ENCODE data around the gene BBS1. TPM values are rescaled to one million over a fixed set of nuclear protein-coding genes. Genes with fewer than 3 reads are reported as not detected.

BBS1 gene
- total RNA-seq, 2 experiments from 2014 or later, result 14.7 to 15.7 TPM

- Histone ChIP-seq H3K4me3 (ENCODE audit: low read depth, low read length, poor library complexity, severe bottlenecking) (no peak overlapping the region), H3K9me2 (ENCODE audit: insufficient read depth, low read length) (no peaks in the 10 kb centered on the region), H3K27ac (ENCODE audit: low read depth, low read length, poor library complexity, severe bottlenecking) (no peak overlapping the region), H3K79me2 (ENCODE audit: insufficient read depth, low read depth, low read length) (no peaks in the 10 kb centered on the region), H3K4me2 (ENCODE audit: low read length) (no peak overlapping the region), H2AFZ (ENCODE audit: low read length) (no peak overlapping the region), H3K9me3 (ENCODE audit: low read length) (no peaks in the 10 kb centered on the region), H3K4me1 (ENCODE audit: insufficient read depth, low read length, poor library complexity, severe bottlenecking) (no peaks in the 10 kb centered on the region), H4K20me1 (ENCODE audit: insufficient read depth, low read length) (no peaks in the 10 kb centered on the region), H3K36me3 (ENCODE audit: insufficient read depth, low read length) (no peaks in the 10 kb centered on the region)
- TF ChIP-seq CTCF (conservative IDR thresholded peaks at IDR 0.05; ENCODE audit: low read length) (no peak), EZH2phosphoT487 (IDR thresholded peaks at IDR 0.05; ENCODE audit: borderline replicate concordance, low read depth, low read length) (no peak)
- no peak for DNase-seq (ENCODE audit: low spot score)
- no TSS peak for BruUV-seq (replicated peaks)
- CTCF ChIA-PET (ENCODE audit: unreplicated experiment), result no interaction called here
- POLR2A ChIA-PET, result no interaction called here
- intact Hi-C loops (cut with micrococcal nuclease; ENCODE audit: unreplicated experiment), result no loop called here
These were observed 54.5 kb downstream of the BBS1 start for GRCh38 chr11:66564984-66565383.

GRCh38 chr11:66566221-66566620, 55.8 kb downstream of the BBS1 start:
- Histone ChIP-seq H3K79me2 (ENCODE audit: insufficient read depth, low read depth, low read length) (no peaks in the 10 kb centered on the region), H3K27ac (ENCODE audit: low read depth, low read length, poor library complexity, severe bottlenecking) (no peak overlapping the region), H3K9me3 (ENCODE audit: low read length) (no peaks in the 10 kb centered on the region), H3K36me3 (ENCODE audit: insufficient read depth, low read length) (no peaks in the 10 kb centered on the region), H3K4me2 (ENCODE audit: low read length) (no peak overlapping the region), H2AFZ (ENCODE audit: low read length) (no peak overlapping the region), H4K20me1 (ENCODE audit: insufficient read depth, low read length) (no peaks in the 10 kb centered on the region), H3K4me3 (ENCODE audit: low read depth, low read length, poor library complexity, severe bottlenecking) (no peak overlapping the region), H3K9me2 (ENCODE audit: insufficient read depth, low read length) (no peaks in the 10 kb centered on the region), H3K4me1 (ENCODE audit: insufficient read depth, low read length, poor library complexity, severe bottlenecking) (no peaks in the 10 kb centered on the region)
- intact Hi-C loops (cut with micrococcal nuclease; ENCODE audit: unreplicated experiment), result no loop called here
- DNase-seq (ENCODE audit: low spot score), result no peak
- no TSS peak for BruUV-seq (replicated peaks)
- ChIA-PET POLR2A (interaction anchor here (0.7 kb wide), 1 partner anchor 158 kb away, joined by 5 read pairs; no protein-coding TSS in a partner anchor), CTCF (ENCODE audit: unreplicated experiment) (no interaction called here)
- no peak for TF ChIP-seq EZH2phosphoT487 (IDR thresholded peaks at IDR 0.05; ENCODE audit: borderline replicate concordance, low read depth, low read length)
- TF ChIP-seq CTCF (conservative IDR thresholded peaks at IDR 0.05; ENCODE audit: low read length), result no peak

GRCh38 chr11:66567787-66568123, 57.3 kb downstream of the BBS1 start:
- intact Hi-C loops (cut with micrococcal nuclease; ENCODE audit: unreplicated experiment), result no loop called here
- no peak for DNase-seq (ENCODE audit: low spot score)
- H3K4me1 ChIP-seq (ENCODE audit: insufficient read depth, low read length, poor library complexity, severe bottlenecking), result no peaks in the 10 kb centered on the region
- no peaks in the 10 kb centered on the region for H3K9me3 ChIP-seq (ENCODE audit: low read length)
- TF ChIP-seq EZH2phosphoT487 (IDR thresholded peaks at IDR 0.05; ENCODE audit: borderline replicate concordance, low read depth, low read length), result no peak
- no peak for TF ChIP-seq CTCF (conservative IDR thresholded peaks at IDR 0.05; ENCODE audit: low read length)
- no peaks in the 10 kb centered on the region for H3K79me2 ChIP-seq (ENCODE audit: insufficient read depth, low read depth, low read length)
- peak overlapping the region; percentile 5; the same call in 1 of the 2 replicates for H3K4me2 ChIP-seq (ENCODE audit: low read length)
- H3K4me3 ChIP-seq (ENCODE audit: low read depth, low read length, poor library complexity, severe bottlenecking), result no peak overlapping the region
- H3K9me2 ChIP-seq (ENCODE audit: insufficient read depth, low read length), result no peaks in the 10 kb centered on the region
- ChIA-PET POLR2A (interaction anchor here (0.7 kb wide), 1 partner anchor 12 kb away, joined by 5 read pairs; no protein-coding TSS in a partner anchor), CTCF (ENCODE audit: unreplicated experiment) (no interaction called here)
- no TSS peak for BruUV-seq (replicated peaks)
- no peak overlapping the region for H3K27ac ChIP-seq (ENCODE audit: low read depth, low read length, poor library complexity, severe bottlenecking)
- H2AFZ ChIP-seq (ENCODE audit: low read length), result no peak overlapping the region
- no peaks in the 10 kb centered on the region for H3K36me3 ChIP-seq (ENCODE audit: insufficient read depth, low read length)
- H4K20me1 ChIP-seq (ENCODE audit: insufficient read depth, low read length), result no peaks in the 10 kb centered on the region
